Mesenchymal stem cell (in vitro differentiated cells and primary cell): ENCODE results near the gene ABCA12.

Source experiments
- DNase-seq: peaks from one replicate; pipeline ENCODE4 v3.0.0-alpha.2; 2013
- H2AFZ ChIP-seq: one replicate; pipeline ENCODE4 v1.6.1; 2013; ENCODE audit warnings: low read depth, mild to moderate bottlenecking, control low read depth, inconsistent platforms, low read length, moderate library complexity
- H2AK5ac ChIP-seq: 2 replicates; pipeline ENCODE4 v1.6.1; 2013; ENCODE audit warnings: low read length, moderate library complexity, mild to moderate bottlenecking, inconsistent platforms; ENCODE audit not compliant: severe bottlenecking
- H2BK120ac ChIP-seq: one replicate; pipeline ENCODE4 v1.6.1; 2013; ENCODE audit warnings: low read depth, mild to moderate bottlenecking, inconsistent platforms, low read length, moderate library complexity
- H2BK12ac ChIP-seq, 2 experiments: one replicate each; pipeline ENCODE4 v1.6.1; 2013; ENCODE audit warnings: inconsistent platforms in 2 of 2, low read length in 2 of 2, mild to moderate bottlenecking in 2 of 2, moderate library complexity in 2 of 2, control low read depth in 1 of 2
- H2BK15ac ChIP-seq: one replicate; pipeline ENCODE4 v1.6.1; 2013; ENCODE audit warnings: mild to moderate bottlenecking, low read depth, inconsistent platforms; ENCODE audit not compliant: poor library complexity, severe bottlenecking
- H2BK5ac ChIP-seq: 2 replicates; pipeline ENCODE4 v1.6.1; 2013; ENCODE audit warnings: low read depth, mild to moderate bottlenecking, low read length, control low read depth, inconsistent platforms; ENCODE audit not compliant: poor library complexity, severe bottlenecking
- H3K14ac ChIP-seq, 2 experiments: one replicate each; pipeline ENCODE4 v1.6.1; 2013; ENCODE audit warnings: inconsistent platforms in 2 of 2, low read length in 2 of 2, control low read depth in 1 of 2, mild to moderate bottlenecking in 1 of 2, moderate library complexity in 1 of 2
- H3K18ac ChIP-seq, 2 experiments: one replicate each; pipeline ENCODE4 v1.6.1; 2013; ENCODE audit warnings: inconsistent platforms in 2 of 2, low read length in 2 of 2, control low read depth in 1 of 2, low read depth in 1 of 2, mild to moderate bottlenecking in 1 of 2
- H3K23ac ChIP-seq, 2 experiments: one replicate each; pipeline ENCODE4 v1.6.1; 2013; ENCODE audit warnings: inconsistent platforms in 2 of 2, low read length in 2 of 2, mild to moderate bottlenecking in 2 of 2, moderate library complexity in 2 of 2, control low read depth in 1 of 2
- H3K27ac ChIP-seq: 2 replicates; pipeline ENCODE4 v1.5.1; 2013; ENCODE audit warnings: mild to moderate bottlenecking, moderate library complexity, low read length, control low read depth, inconsistent platforms; ENCODE audit not compliant: poor library complexity, severe bottlenecking
- H3K27me3 ChIP-seq, 2 experiments: 2 replicates each; pipeline versions ENCODE4 v1.6.1 to v1.7.0; 2013; ENCODE audit warnings: low read length in 2 of 2, mild to moderate bottlenecking in 2 of 2, moderate library complexity in 2 of 2, control low read depth in 1 of 2, inconsistent platforms in 1 of 2; ENCODE audit not compliant: control insufficient read depth in 1 of 2, insufficient read depth in 1 of 2
- H3K36me3 ChIP-seq, 2 experiments: 2 replicates each; pipeline versions ENCODE4 v1.6.1 to v1.7.0; 2013; ENCODE audit warnings: low read length in 2 of 2, control low read depth in 1 of 2, inconsistent platforms in 1 of 2, low read depth in 1 of 2, mild to moderate bottlenecking in 1 of 2; ENCODE audit not compliant: insufficient read depth in 2 of 2, control insufficient read depth in 1 of 2
- H3K4ac ChIP-seq, 2 experiments: one replicate each; pipeline ENCODE4 v1.6.1; 2013; ENCODE audit warnings: inconsistent platforms in 2 of 2, low read length in 2 of 2, mild to moderate bottlenecking in 2 of 2, moderate library complexity in 2 of 2, control low read depth in 1 of 2, low read depth in 1 of 2
- H3K4me1 ChIP-seq: 2 replicates; pipeline ENCODE4 v1.6.1; 2013; ENCODE audit warnings: low read depth, low read length, control low read depth; ENCODE audit not compliant: control insufficient read depth, insufficient read depth
- H3K4me2 ChIP-seq: 2 replicates; pipeline ENCODE4 v1.6.1; 2013; ENCODE audit warnings: low read length, mild to moderate bottlenecking, inconsistent platforms; ENCODE audit not compliant: poor library complexity, severe bottlenecking
- H3K4me3 ChIP-seq, 2 experiments: 2 replicates each; pipeline versions ENCODE4 v1.5.1 to v1.7.0; 2013; ENCODE audit warnings: low read length in 2 of 2, mild to moderate bottlenecking in 2 of 2, control low read depth in 1 of 2, low read depth in 1 of 2; ENCODE audit not compliant: insufficient read depth in 1 of 2
- H3K79me1 ChIP-seq: replicated peaks from 2 replicates; pipeline ENCODE4 v1.6.1; 2013; ENCODE audit warnings: mild to moderate bottlenecking, control low read depth, low read length, inconsistent platforms; ENCODE audit not compliant: poor library complexity, severe bottlenecking
- H3K9ac ChIP-seq: 2 replicates; pipeline ENCODE4 v1.7.0; 2013; ENCODE audit warnings: mild to moderate bottlenecking, low read length, moderate library complexity
- H3K9me3 ChIP-seq: 2 replicates; pipeline ENCODE4 v1.7.0; 2013; ENCODE audit warnings: mild to moderate bottlenecking, low read length; ENCODE audit not compliant: control insufficient read depth
- H4K8ac ChIP-seq: one replicate; pipeline ENCODE4 v1.6.1; 2013; ENCODE audit warnings: inconsistent platforms, mild to moderate bottlenecking, low read length, moderate library complexity
- H4K91ac ChIP-seq: one replicate; pipeline ENCODE4 v1.6.1; 2013; ENCODE audit warnings: mild to moderate bottlenecking, low read length, inconsistent platforms
- whole genome bisulfite sequencing: methylation state at CpG from one replicate; pipeline ENCODE4 v1.1.7; 2013; ENCODE audit warnings: mixed read lengths; 5-methylcytosine and 5-hydroxymethylcytosine counted together

ABCA12 gene

GRCh38 chr2:215137741-215138340 lies 585 bp downstream of the ABCA12 start:
- peak; percentile 28 for DNase-seq
- H3K18ac ChIP-seq: no peak overlapping the region
- WGBS: 75% methylated on average over 6 of the region's 6 CpGs
- no peak overlapping the region for H3K23ac ChIP-seq
- H2BK15ac ChIP-seq: no peak overlapping the region
- H3K27me3 ChIP-seq: no peaks in the 10 kb centered on the region
- H2BK120ac ChIP-seq: no peak overlapping the region
- peak overlapping the region; percentile 58 for H3K9ac ChIP-seq
- H3K36me3 ChIP-seq: no peaks in the 10 kb centered on the region
- H3K4me2 ChIP-seq: peak overlapping the region; percentile 18
- peak overlapping the region; percentile 5 for H2BK5ac ChIP-seq
- no peak overlapping the region for H2BK12ac ChIP-seq
- no peak overlapping the region for H2AK5ac ChIP-seq
- H3K9me3 ChIP-seq: no peaks in the 10 kb centered on the region
- peaks cover 4% of the 10 kb centered on the region for H3K4me1 ChIP-seq
- H3K14ac ChIP-seq: no peak overlapping the region
- H2AFZ ChIP-seq: no peak overlapping the region
- no peak overlapping the region for H4K8ac ChIP-seq
- peak overlapping the region; percentile 78 for H3K27ac ChIP-seq
- H3K4ac ChIP-seq: no peak overlapping the region
- no peak overlapping the region for H3K4me3 ChIP-seq
- H4K91ac ChIP-seq: no peak overlapping the region
- H3K79me1 ChIP-seq: no peaks in the 10 kb centered on the region

DNA sequence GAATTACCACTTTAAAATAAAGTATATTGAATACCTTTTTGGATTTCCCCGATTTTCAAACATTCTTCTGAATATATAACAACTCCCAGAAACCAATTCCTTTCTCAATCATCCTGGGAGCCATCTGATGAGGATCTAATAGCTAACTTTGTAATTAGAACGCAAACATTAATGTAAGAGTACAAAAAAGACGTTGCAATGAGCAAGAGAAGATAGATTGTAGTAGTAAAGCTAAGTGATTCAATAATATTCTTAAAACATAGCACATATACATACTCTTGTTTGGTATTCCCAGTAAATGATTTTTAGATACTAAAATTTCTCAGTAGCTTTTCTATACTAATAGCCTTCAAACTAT lies 1.1 kb downstream of the ABCA12 start:
- Histone ChIP-seq H3K9me3 (peaks cover 4% of the 10 kb centered on the region), H2AFZ (no peak overlapping the region), H3K4ac (no peak overlapping the region), H3K4me3 (no peak overlapping the region), H3K27ac (no peak overlapping the region), H4K91ac (no peak overlapping the region), H3K27me3 (no peaks in the 10 kb centered on the region), H2BK12ac (no peak overlapping the region), H4K8ac (no peak overlapping the region), H3K4me2 (no peak overlapping the region), H3K23ac (no peak overlapping the region), H3K36me3 (no peaks in the 10 kb centered on the region), H2BK5ac (no peak overlapping the region), H3K4me1 (peaks cover 4% of the 10 kb centered on the region), H3K18ac (no peak overlapping the region), H2AK5ac (no peak overlapping the region), H3K79me1 (no peaks in the 10 kb centered on the region), H3K9ac (peak overlapping the region; percentile 58), H3K14ac (no peak overlapping the region), H2BK15ac (no peak overlapping the region), H2BK120ac (no peak overlapping the region)
- no peak for DNase-seq
- WGBS: 60% methylated on average over 1 of the region's 3 CpGs

DNA sequence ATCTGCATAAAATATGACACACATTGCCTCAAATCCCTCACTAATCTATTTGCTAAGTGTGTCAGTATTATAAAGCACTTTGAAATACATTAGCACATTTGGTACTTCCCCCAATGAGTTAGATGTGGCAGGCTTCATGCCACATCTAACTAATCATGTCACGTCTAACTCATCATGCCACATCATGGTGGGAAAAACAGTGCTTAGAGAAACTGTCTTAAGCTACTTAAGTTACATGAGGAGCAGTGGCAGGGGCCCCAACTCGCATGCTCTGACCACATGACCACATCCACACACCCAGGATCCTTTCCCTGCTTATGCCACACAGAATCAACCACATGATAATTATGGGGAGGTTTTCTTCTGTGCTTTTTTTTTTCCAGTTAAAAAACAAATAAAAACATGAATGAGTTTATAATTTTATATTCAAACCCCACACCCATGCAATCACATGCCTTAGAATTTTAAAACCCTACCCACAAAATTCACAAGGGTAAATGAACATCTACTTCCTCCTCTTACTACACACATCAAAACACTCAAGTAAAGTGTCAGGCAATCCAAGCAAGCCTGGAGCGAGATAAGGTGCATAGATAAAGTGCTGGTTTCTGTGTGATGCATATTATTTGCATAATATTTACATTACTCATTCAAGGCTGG lies 1.6 kb downstream of the ABCA12 start:
- Histone ChIP-seq H3K4me1 (peaks cover 4% of the 10 kb centered on the region), H2AK5ac (no peak overlapping the region), H3K23ac (no peak overlapping the region), H3K4ac (no peak overlapping the region), H2BK15ac (no peak overlapping the region), H2BK5ac (no peak overlapping the region), H3K9ac (peak overlapping the region; percentile 58), H4K91ac (no peak overlapping the region), H3K27me3 (no peaks in the 10 kb centered on the region), H3K36me3 (no peaks in the 10 kb centered on the region), H3K18ac (no peak overlapping the region), H2AFZ (no peak overlapping the region), H2BK120ac (no peak overlapping the region), H3K4me2 (no peak overlapping the region), H4K8ac (no peak overlapping the region), H3K27ac (no peak overlapping the region), H3K4me3 (no peak overlapping the region), H3K9me3 (peaks cover 6% of the 10 kb centered on the region), H3K14ac (no peak overlapping the region), H3K79me1 (no peaks in the 10 kb centered on the region), H2BK12ac (no peak overlapping the region)
- 100% methylated on average over 1 of the region's 3 CpGs for WGBS
- peak; percentile 18 for DNase-seq

- Histone ChIP-seq H3K9me3 (peaks cover 5% of the 10 kb centered on the region), H3K9ac (no peak overlapping the region), H3K23ac (no peak overlapping the region), H3K4me1 (no peaks in the 10 kb centered on the region), H3K4me3 (no peak overlapping the region), H2BK120ac (no peak overlapping the region), H2BK12ac (no peak overlapping the region), H3K4ac (no peak overlapping the region), H3K27ac (no peak overlapping the region), H3K18ac (no peak overlapping the region), H3K36me3 (no peaks in the 10 kb centered on the region), H2BK15ac (no peak overlapping the region), H3K27me3 (no peaks in the 10 kb centered on the region), H2AFZ (no peak overlapping the region), H3K79me1 (no peaks in the 10 kb centered on the region), H3K14ac (no peak overlapping the region), H4K8ac (no peak overlapping the region), H2AK5ac (no peak overlapping the region), H3K4me2 (no peak overlapping the region), H4K91ac (no peak overlapping the region), H2BK5ac (no peak overlapping the region)
- no peak for DNase-seq
- WGBS: 77% methylated on average over 2 of the region's 3 CpGs
Observed at GRCh38 chr2:215120401-215120800, 18.0 kb downstream of the ABCA12 start.
